ENCODE results near the gene BCL2.

Gene BCL2

GRCh38 chr18:63082366-63083019, 237.1 kb downstream of the BCL2 start:
- no peak overlapping the region for H3K4me3 Mint-ChIP-seq
- no peak overlapping the region for H3K27ac Mint-ChIP-seq
- peaks cover under 1% of the 10 kb centered on the region for H3K4me1 Mint-ChIP-seq
- DNase-seq, result no peak
- H3K27me3 Mint-ChIP-seq (ENCODE audit: low read depth, poor library complexity), result peaks cover 10% of the 10 kb centered on the region
- H3K36me3 Mint-ChIP-seq (ENCODE audit: low read depth), result peaks cover 7% of the 10 kb centered on the region
- TF ChIP-seq CTCF (IDR thresholded peaks at IDR 0.05), result no peak
- H3K9me3 Mint-ChIP-seq, result peaks cover 35% of the 10 kb centered on the region

DNA sequence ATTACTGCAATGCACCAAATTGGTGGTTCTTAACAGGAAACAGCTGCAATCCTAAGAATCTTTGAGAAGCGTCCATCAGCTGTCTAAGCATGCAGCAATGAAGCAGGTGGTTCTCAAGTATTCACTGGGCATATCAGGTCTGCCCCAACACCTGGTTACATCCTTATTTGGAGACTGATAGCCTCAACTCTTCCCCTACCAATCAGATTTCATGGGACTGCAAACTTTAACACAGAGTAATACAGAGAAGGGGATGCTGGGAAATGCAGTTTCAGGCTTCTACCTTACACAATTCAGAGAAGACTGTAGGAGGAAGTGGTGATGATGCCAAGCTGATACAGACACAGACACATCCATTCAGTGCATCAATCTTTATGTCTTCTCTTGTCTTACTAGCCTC, 240.5 kb downstream of the BCL2 start:
- H3K27me3 Mint-ChIP-seq (ENCODE audit: low read depth, poor library complexity), result peaks cover 5% of the 10 kb centered on the region
- no peak overlapping the region for H3K27ac Mint-ChIP-seq
- no peak for TF ChIP-seq CTCF (IDR thresholded peaks at IDR 0.05)
- peaks cover 15% of the 10 kb centered on the region for H3K4me1 Mint-ChIP-seq
- H3K4me3 Mint-ChIP-seq, result no peak overlapping the region
- peaks cover 46% of the 10 kb centered on the region for H3K9me3 Mint-ChIP-seq
- H3K36me3 Mint-ChIP-seq (ENCODE audit: low read depth), result peaks cover 13% of the 10 kb centered on the region
- DNase-seq, result no peak

- Mint-ChIP-seq H3K27ac (no peak overlapping the region), H3K4me1 (peaks cover 19% of the 10 kb centered on the region), H3K27me3 (ENCODE audit: low read depth, poor library complexity) (peaks cover 5% of the 10 kb centered on the region), H3K9me3 (peaks cover 44% of the 10 kb centered on the region), H3K4me3 (no peak overlapping the region), H3K36me3 (ENCODE audit: low read depth) (peaks cover 13% of the 10 kb centered on the region)
- TF ChIP-seq CTCF (IDR thresholded peaks at IDR 0.05), result no peak
- DNase-seq, result no peak
Measured at GRCh38 chr18:63078471-63078870, 241.1 kb downstream of the BCL2 start.

- Mint-ChIP-seq H3K27ac (no peak overlapping the region), H3K4me3 (peak overlapping the region; percentile 56), H3K36me3 (ENCODE audit: low read depth) (peaks cover 11% of the 10 kb centered on the region), H3K9me3 (peaks cover 26% of the 10 kb centered on the region), H3K4me1 (peaks cover 47% of the 10 kb centered on the region), H3K27me3 (ENCODE audit: low read depth, poor library complexity) (no peaks in the 10 kb centered on the region)
- DNase-seq, result peak; percentile 67
- no peak for TF ChIP-seq CTCF (IDR thresholded peaks at IDR 0.05)
Measured at GRCh38 chr18:63074981-63075404, 244.6 kb downstream of the BCL2 start.

GRCh38 chr18:63073481-63073880, 246.1 kb downstream of the BCL2 start:
- Mint-ChIP-seq H3K36me3 (ENCODE audit: low read depth) (peaks cover 15% of the 10 kb centered on the region), H3K27me3 (ENCODE audit: low read depth, poor library complexity) (no peaks in the 10 kb centered on the region), H3K4me1 (peaks cover 62% of the 10 kb centered on the region), H3K4me3 (no peak overlapping the region), H3K27ac (no peak overlapping the region), H3K9me3 (peaks cover 22% of the 10 kb centered on the region)
- no peak for DNase-seq
- TF ChIP-seq CTCF (IDR thresholded peaks at IDR 0.05), result no peak

All from nephron progenitor cell (in vitro differentiated cells).